Stimulated activated naive CD8-positive, alpha-beta T cell treated with anti-CD3 and anti-CD28 coated beads, Interleukin-15, Interleukin-2, amounts not matched to agents 100 ng/mL and 50 ng/mL, for 24 hours (primary cell): ENCODE results near the gene RNF167.

ENCODE experiments used
- H3K27ac Mint-ChIP-seq: one replicate; pipeline ENCODE4 v1.8.0; 2021; ENCODE audit warnings: mild to moderate bottlenecking, mixed read lengths
- H3K27me3 Mint-ChIP-seq: one replicate; pipeline ENCODE4 v1.8.0; 2021; ENCODE audit warnings: mixed read lengths
- H3K36me3 Mint-ChIP-seq: one replicate; pipeline ENCODE4 v1.8.0; 2021; ENCODE audit warnings: low read depth, mixed read lengths
- H3K4me1 Mint-ChIP-seq: one replicate; pipeline ENCODE4 v1.8.0; 2021; ENCODE audit warnings: low read depth, mixed read lengths
- H3K4me3 Mint-ChIP-seq: one replicate; pipeline ENCODE4 v1.8.0; 2021; ENCODE audit warnings: mild to moderate bottlenecking, mixed read lengths
- H3K9me3 Mint-ChIP-seq: one replicate; pipeline ENCODE4 v1.8.0; 2021; ENCODE audit warnings: mixed read lengths

The RNF167 gene

GRCh38 chr17:4949321-4950074 is 9.4 kb downstream of the RNF167 start:
- Mint-ChIP-seq H3K36me3 (peaks cover 32% of the 10 kb centered on the region), H3K4me1 (peaks cover 42% of the 10 kb centered on the region), H3K27ac (peak overlapping the region; percentile 81), H3K9me3 (no peaks in the 10 kb centered on the region), H3K27me3 (no peaks in the 10 kb centered on the region), H3K4me3 (peak overlapping the region; percentile 93)

GRCh38 chr17:4950075-4950745 is 10.1 kb downstream of the RNF167 start:
- Mint-ChIP-seq H3K4me1 (peaks cover 35% of the 10 kb centered on the region), H3K27me3 (no peaks in the 10 kb centered on the region), H3K9me3 (no peaks in the 10 kb centered on the region), H3K27ac (peak overlapping the region; percentile 96), H3K36me3 (peaks cover 25% of the 10 kb centered on the region), H3K4me3 (peak overlapping the region; percentile 86)

GRCh38 chr17:4950746-4951204 is 10.7 kb downstream of the RNF167 start, which contains the start of gene ENO3:
TSS of gene ENO3 (plus strand) at chr17:4951119. CDS start at chr17:4951830, 711 bp downstream.
- Mint-ChIP-seq H3K9me3 (no peaks in the 10 kb centered on the region), H3K27me3 (no peaks in the 10 kb centered on the region), H3K4me1 (peaks cover 29% of the 10 kb centered on the region), H3K27ac (peak within 1 kb of the TSS; percentile 96), H3K4me3 (peak within 1 kb of the TSS; percentile 86), H3K36me3 (peaks cover 20% of the 10 kb centered on the region)

GRCh38 chr17:4951486-4951885 is 11.4 kb downstream of the RNF167 start:
- H3K4me1 Mint-ChIP-seq, result peaks cover 29% of the 10 kb centered on the region
- H3K4me3 Mint-ChIP-seq, result peak overlapping the region; percentile 86
- no peaks in the 10 kb centered on the region for H3K27me3 Mint-ChIP-seq
- H3K27ac Mint-ChIP-seq, result peak overlapping the region; percentile 96
- H3K36me3 Mint-ChIP-seq, result peaks cover 12% of the 10 kb centered on the region
- H3K9me3 Mint-ChIP-seq, result no peaks in the 10 kb centered on the region

DNA sequence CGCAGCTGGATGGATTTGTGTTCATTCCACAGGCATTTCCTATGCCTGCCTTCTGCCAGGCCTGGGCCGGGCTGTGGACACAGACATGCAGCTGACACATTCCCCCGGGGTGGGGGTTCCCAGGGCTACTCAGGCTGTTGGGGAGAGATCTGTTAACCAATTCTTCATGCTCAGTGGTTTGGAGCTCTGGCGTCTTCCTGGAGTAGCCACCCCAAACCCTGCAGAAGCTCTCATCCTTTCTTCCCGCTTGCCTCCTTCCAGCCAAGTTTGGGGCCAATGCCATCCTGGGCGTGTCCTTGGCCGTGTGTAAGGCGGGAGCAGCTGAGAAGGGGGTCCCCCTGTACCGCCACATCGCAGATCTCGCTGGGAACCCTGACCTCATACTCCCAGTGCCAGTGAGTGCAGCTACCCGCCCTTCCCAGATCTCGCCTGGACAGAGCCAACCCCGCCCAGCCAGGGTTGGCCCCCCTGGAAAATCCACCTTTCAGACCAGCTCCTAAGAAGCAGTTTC is 13.4 kb downstream of the RNF167 start:
- H3K27ac Mint-ChIP-seq, result no peak overlapping the region

GRCh38 chr17:4955091-4955490 is 15.0 kb downstream of the RNF167 start:
- Mint-ChIP-seq H3K36me3 (no peaks in the 10 kb centered on the region), H3K9me3 (no peaks in the 10 kb centered on the region), H3K4me1 (peaks cover 26% of the 10 kb centered on the region), H3K27me3 (no peaks in the 10 kb centered on the region), H3K27ac (no peak overlapping the region), H3K4me3 (no peak overlapping the region)

More for the DNA sequence above, 13.4 kb downstream of the RNF167 start:
- H3K4me3 Mint-ChIP-seq, result no peak overlapping the region
- H3K4me1 Mint-ChIP-seq, result peaks cover 26% of the 10 kb centered on the region
- no peaks in the 10 kb centered on the region for H3K27me3 Mint-ChIP-seq
- H3K36me3 Mint-ChIP-seq, result no peaks in the 10 kb centered on the region
- no peaks in the 10 kb centered on the region for H3K9me3 Mint-ChIP-seq

- no peaks in the 10 kb centered on the region for H3K9me3 Mint-ChIP-seq
- peaks cover 7% of the 10 kb centered on the region for H3K36me3 Mint-ChIP-seq
- no peaks in the 10 kb centered on the region for H3K27me3 Mint-ChIP-seq
- H3K4me3 Mint-ChIP-seq, result no peak overlapping the region
- peaks cover 12% of the 10 kb centered on the region for H3K4me1 Mint-ChIP-seq
- H3K27ac Mint-ChIP-seq, result no peak overlapping the region
Measured at GRCh38 chr17:4956493-4957061, 16.5 kb downstream of the RNF167 start.

GRCh38 chr17:4958102-4958501 is 18.0 kb downstream of the RNF167 start:
- Mint-ChIP-seq H3K4me1 (peaks cover 8% of the 10 kb centered on the region), H3K9me3 (no peaks in the 10 kb centered on the region), H3K36me3 (peaks cover 10% of the 10 kb centered on the region), H3K4me3 (no peak overlapping the region), H3K27me3 (no peaks in the 10 kb centered on the region), H3K27ac (no peak overlapping the region)

DNA sequence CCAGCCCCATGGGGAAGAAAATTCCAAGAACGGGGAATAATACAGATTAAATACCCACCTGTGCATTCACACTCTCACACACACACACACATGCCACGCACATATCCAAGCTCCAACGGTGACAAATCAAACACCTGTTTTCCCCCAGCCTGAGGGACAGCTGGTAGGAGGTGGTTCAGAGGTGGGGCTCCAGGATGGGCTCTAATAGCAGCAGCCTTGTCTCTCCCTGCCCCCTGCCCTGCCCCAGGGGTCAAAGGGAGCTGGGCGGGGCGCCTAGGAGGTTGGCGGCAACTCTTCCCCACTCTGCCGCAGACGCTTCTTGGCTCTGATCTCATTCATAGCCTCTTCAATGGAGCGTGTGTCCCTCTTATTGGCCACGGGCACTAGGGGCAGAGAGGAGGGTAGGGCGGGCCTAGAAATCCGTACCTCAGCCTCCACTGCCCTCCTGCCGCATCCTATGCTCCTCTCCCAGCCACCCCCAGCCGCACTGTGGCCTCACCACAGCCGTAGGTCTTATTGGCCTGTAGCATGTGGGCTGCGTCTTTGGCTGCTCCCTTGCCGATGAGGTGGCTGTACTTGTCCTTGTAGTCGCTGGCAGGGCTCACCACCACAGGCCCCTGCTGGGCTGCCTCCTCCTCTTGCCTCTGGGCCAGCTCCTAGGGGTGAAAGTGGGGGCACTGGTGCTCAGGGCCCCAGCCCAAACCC is 19.3 kb downstream of the RNF167 start:
- Mint-ChIP-seq H3K4me3 (no peak overlapping the region), H3K9me3 (no peaks in the 10 kb centered on the region), H3K36me3 (peaks cover 10% of the 10 kb centered on the region), H3K4me1 (peaks cover 8% of the 10 kb centered on the region), H3K27ac (no peak overlapping the region), H3K27me3 (no peaks in the 10 kb centered on the region)

DNA sequence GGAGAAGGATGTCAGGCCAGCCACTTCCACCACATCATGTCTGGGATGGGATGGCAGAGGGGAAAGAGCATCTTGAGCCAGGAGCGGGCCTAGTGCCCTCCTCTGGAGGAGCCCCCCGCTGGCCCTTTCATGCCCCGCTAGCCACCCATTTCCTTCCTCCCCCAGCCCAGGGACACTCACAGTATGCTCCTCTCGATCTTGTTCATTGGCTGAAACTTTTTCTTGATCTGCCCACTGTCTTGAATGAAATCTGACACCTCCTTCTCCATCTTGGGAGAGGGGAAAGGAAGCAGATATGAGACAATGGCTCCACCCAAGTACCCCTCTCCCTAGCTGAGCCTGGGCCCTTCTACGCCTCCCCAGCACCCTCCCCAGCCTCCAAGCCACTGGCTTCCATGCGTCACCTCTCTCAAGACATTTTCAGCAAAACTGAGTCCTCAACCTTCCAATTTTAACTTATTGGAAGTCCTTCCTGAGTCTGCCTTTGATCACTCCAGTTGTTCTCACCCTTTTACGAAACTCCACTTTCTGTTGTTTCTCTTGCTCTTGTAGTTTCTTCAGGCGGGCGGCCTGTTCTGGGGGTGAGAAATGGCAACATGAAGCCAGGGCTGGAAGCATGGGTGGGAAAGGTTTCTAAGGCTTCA is 20.3 kb downstream of the RNF167 start:
- Mint-ChIP-seq H3K9me3 (no peaks in the 10 kb centered on the region), H3K4me1 (peaks cover 12% of the 10 kb centered on the region), H3K27ac (no peak overlapping the region), H3K27me3 (no peaks in the 10 kb centered on the region), H3K4me3 (no peak overlapping the region), H3K36me3 (peaks cover 15% of the 10 kb centered on the region)

GRCh38 chr17:4965311-4965986 is 25.4 kb downstream of the RNF167 start:
- H3K4me1 Mint-ChIP-seq, result peaks cover 34% of the 10 kb centered on the region
- no peak overlapping the region for H3K4me3 Mint-ChIP-seq
- H3K27ac Mint-ChIP-seq, result peak overlapping the region; percentile 38
- no peaks in the 10 kb centered on the region for H3K27me3 Mint-ChIP-seq
- H3K36me3 Mint-ChIP-seq, result peaks cover 24% of the 10 kb centered on the region
- no peaks in the 10 kb centered on the region for H3K9me3 Mint-ChIP-seq

DNA sequence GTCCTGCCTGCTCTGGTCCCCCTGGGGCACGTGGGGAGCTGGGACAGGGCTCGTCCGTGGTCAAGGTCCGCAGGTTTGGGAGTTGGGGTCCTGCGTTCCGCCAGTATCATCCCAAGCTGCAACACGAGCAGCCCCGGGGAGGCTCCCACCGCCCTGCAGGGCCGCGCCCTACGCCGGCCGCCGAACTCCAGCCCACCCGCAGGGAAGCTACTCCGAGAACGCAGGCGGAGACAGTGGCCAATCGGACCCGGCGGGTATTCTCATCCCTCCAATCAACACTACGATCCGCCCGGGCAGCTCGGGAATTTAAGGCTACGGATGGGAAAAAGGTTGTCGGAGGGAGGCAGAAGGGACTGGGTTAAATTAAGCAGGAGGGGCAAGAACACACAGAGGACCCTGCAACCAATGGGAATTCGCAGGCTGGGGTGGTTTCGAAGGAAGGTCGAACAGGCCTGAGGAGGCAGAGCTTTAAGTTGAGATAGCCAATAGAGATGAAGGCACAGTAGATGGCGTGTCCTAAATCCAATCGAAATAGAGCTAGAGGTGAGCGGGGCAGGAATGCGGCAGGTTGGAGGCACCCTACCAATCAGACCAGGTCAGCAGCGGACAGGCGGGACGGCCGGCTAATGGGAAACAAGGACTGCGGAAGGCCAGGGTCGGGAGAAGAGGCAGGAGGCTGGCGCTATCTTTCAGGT is 26.9 kb downstream of the RNF167 start:
- H3K4me3 Mint-ChIP-seq, result no peak overlapping the region
- no peaks in the 10 kb centered on the region for H3K27me3 Mint-ChIP-seq
- H3K4me1 Mint-ChIP-seq, result peaks cover 43% of the 10 kb centered on the region
- no peaks in the 10 kb centered on the region for H3K9me3 Mint-ChIP-seq
- no peak overlapping the region for H3K27ac Mint-ChIP-seq
- H3K36me3 Mint-ChIP-seq, result peaks cover 29% of the 10 kb centered on the region
